CD14-positive monocyte (primary cell): ENCODE data around the gene PIP5K1B. TPM values are rescaled to one million over a fixed set of nuclear protein-coding genes. Genes with fewer than 3 reads are reported as not detected.

Experiments
- DNase-seq, 3 donors: peaks; one replicate each; pipeline ENCODE4 v3.0.0-alpha.2; 2011 to 2022
- H2AFZ ChIP-seq: 2 replicates; pipeline ENCODE4 v1.6.0; 2012; ENCODE audit warnings: mild to moderate bottlenecking, low read depth, low read length, inconsistent platforms; ENCODE audit not compliant: insufficient read depth, poor library complexity, severe bottlenecking
- H3K27ac ChIP-seq, 2 donors: 1 replicate in 1 of 2; 2 replicates in 1 of 2; pipeline ENCODE4 v1.5.1; 2012 to 2013; ENCODE audit warnings: low read length in 2 of 2, control low read depth in 1 of 2, inconsistent platforms in 1 of 2, low read depth in 1 of 2, mild to moderate bottlenecking in 1 of 2
- H3K27me3 ChIP-seq, 2 donors: one replicate each; pipeline versions ENCODE4 v1.6.0 to v1.6.1; 2011 to 2013; ENCODE audit warnings: low read length in 2 of 2; ENCODE audit not compliant: control insufficient read depth in 2 of 2, insufficient read depth in 2 of 2
- H3K36me3 ChIP-seq, 2 donors: replicated peaks in 1 of 2; 1 replicate in 1 of 2; 2 replicates in 1 of 2; pipeline versions ENCODE4 v1.5.1 to v1.6.1; 2012 to 2013; ENCODE audit warnings: low read length in 2 of 2, control low read depth in 1 of 2, inconsistent platforms in 1 of 2, mild to moderate bottlenecking in 1 of 2; ENCODE audit not compliant: insufficient read depth in 2 of 2, control insufficient read depth in 1 of 2
- H3K4me1 ChIP-seq, 2 donors: 1 replicate in 1 of 2; 2 replicates in 1 of 2; pipeline versions ENCODE4 v1.5.1 to v1.6.1; 2012 to 2013; ENCODE audit warnings: low read length in 2 of 2, control low read depth in 1 of 2, inconsistent platforms in 1 of 2, mild to moderate bottlenecking in 1 of 2, moderate library complexity in 1 of 2; ENCODE audit not compliant: insufficient read depth in 2 of 2, control insufficient read depth in 1 of 2
- H3K4me2 ChIP-seq: replicated peaks from 2 replicates; pipeline ENCODE3; 2012; ENCODE audit warnings: low read length, moderate library complexity, mild to moderate bottlenecking; ENCODE audit not compliant: poor library complexity, severe bottlenecking; ENCODE audit errors: extremely low read depth
- H3K4me3 ChIP-seq, 3 experiments: fragments of 200-600 bp in 1 of 3; sonication (generic) in 1 of 3; replicated peaks in 1 of 3; 1 replicate in 2 of 3; 2 replicates in 1 of 3; pipeline ENCODE4 v1.5.1; 2011 to 2013; ENCODE audit warnings: low read length in 3 of 3, mild to moderate bottlenecking in 3 of 3, control low read depth in 2 of 3, low read depth in 2 of 3, inconsistent platforms in 1 of 3, moderate library complexity in 1 of 3
- H3K79me2 ChIP-seq: 2 replicates; pipeline ENCODE4 v1.6.0; 2012; ENCODE audit warnings: mild to moderate bottlenecking, control low read depth, inconsistent platforms, low read length, moderate library complexity; ENCODE audit not compliant: insufficient read depth
- H3K9ac ChIP-seq: 2 replicates; pipeline ENCODE4 v1.6.0; 2017; ENCODE audit warnings: low read length, mild to moderate bottlenecking; ENCODE audit not compliant: insufficient read depth, poor library complexity, severe bottlenecking
- H3K9me3 ChIP-seq, 2 donors: replicated peaks in 1 of 2; 1 replicate in 1 of 2; 2 replicates in 1 of 2; pipeline versions ENCODE4 v1.5.1 to v1.6.1; 2012 to 2013; ENCODE audit warnings: low read length in 2 of 2, control low read depth in 1 of 2; ENCODE audit not compliant: control insufficient read depth in 1 of 2, insufficient read depth in 1 of 2
- H4K20me1 ChIP-seq: 2 replicates; pipeline ENCODE4 v1.6.0; 2012; ENCODE audit warnings: mild to moderate bottlenecking, low read length, control low read depth, moderate library complexity; ENCODE audit not compliant: insufficient read depth
- H3K27ac Mint-ChIP-seq, 7 donors: one replicate each; pipeline ENCODE4 v1.8.0; 2020; ENCODE audit warnings: mild to moderate bottlenecking in 7 of 7, mixed read lengths in 7 of 7, moderate library complexity in 6 of 7, inconsistent platforms in 2 of 7
- H3K27me3 Mint-ChIP-seq, 3 donors: one replicate each; pipeline ENCODE4 v1.8.0; 2021 to 2022; ENCODE audit warnings: low read depth in 3 of 3, mild to moderate bottlenecking in 3 of 3, mixed read lengths in 3 of 3, moderate library complexity in 3 of 3, inconsistent platforms in 1 of 3
- H3K36me3 Mint-ChIP-seq, 2 donors: one replicate each; pipeline ENCODE4 v1.8.0; 2020; ENCODE audit warnings: mixed read lengths in 2 of 2, inconsistent platforms in 1 of 2, mild to moderate bottlenecking in 1 of 2
- H3K4me1 Mint-ChIP-seq: one replicate; pipeline ENCODE4 v1.8.0; 2020; ENCODE audit warnings: mild to moderate bottlenecking, mixed read lengths
- H3K4me3 Mint-ChIP-seq, 2 donors: one replicate each; pipeline ENCODE4 v1.8.0; 2020; ENCODE audit warnings: mild to moderate bottlenecking in 2 of 2, mixed read lengths in 2 of 2, moderate library complexity in 1 of 2
- H3K9me3 Mint-ChIP-seq, 7 donors: one replicate each; pipeline ENCODE4 v1.8.0; 2020 to 2022; ENCODE audit warnings: mixed read lengths in 7 of 7, mild to moderate bottlenecking in 6 of 7, moderate library complexity in 6 of 7, inconsistent platforms in 2 of 7
- CTCF ChIP-seq: fragments of 200-600 bp; IDR thresholded peaks from one replicate; pipeline ENCODE4 v1.8.0; 2022; ENCODE audit warnings: antibody characterized with exemption, mild to moderate bottlenecking
- WGBS: methylation state at CpG from one replicate; pipeline ENCODE4 v1.1.5; 2013; ENCODE audit warnings: missing lambda C conversion rate; ENCODE audit not compliant: insufficient coverage; 5-methylcytosine and 5-hydroxymethylcytosine counted together
- intact Hi-C, 2 donors: fragments of 100-400 bp; cut with micrococcal nuclease; formaldehyde crosslinking; loops; one replicate each; pipeline versions ENCODE4 v1.15.0 to v1.15.1; 2023
- polyA plus RNA-seq, 3 donors: library from polyadenylated mRNA; depleted of rRNA in 1 of 3; unstranded in 2 of 3; stranded (reverse) in 1 of 3; fragments of 300-500 nt in 2 of 3; fragments of >200 nt in 1 of 3; fragmentation: Illumina TruSeq in 2 of 3; gene quantifications; 1 replicate in 2 of 3; 2 replicates in 1 of 3; pipeline ENCODE4 v1.2.3, GENCODE V29; 2012 to 2021

The PIP5K1B gene
- polyA plus RNA-seq, 3 donors, result 0.18 to 4.1 (median 0.87) TPM

GRCh38 chr9:69003051-69003450, 298.0 kb downstream of the PIP5K1B start:
- Mint-ChIP-seq H3K9me3 (peaks cover 0 to 2% (median 0%) of the 10 kb centered on the region in 7 donors), H3K4me3 (no peak overlapping the region), H3K36me3 (peaks cover 3 to 5% of the 10 kb centered on the region in 2 donors), H3K27me3 (peaks cover 0 to 4% (median 0%) of the 10 kb centered on the region in 3 donors), H3K27ac (no peak overlapping the region), H3K4me1 (peaks cover 15% of the 10 kb centered on the region)
- Histone ChIP-seq H3K4me1 (peaks cover 10 to 15% of the 10 kb centered on the region in 2 donors), H4K20me1 (no peaks in the 10 kb centered on the region), H3K36me3 (peaks cover 0 to 2% of the 10 kb centered on the region in 2 donors), H3K4me3 (no peak overlapping the region), H3K4me2 (no peak overlapping the region), H2AFZ (no peak overlapping the region), H3K27ac (no peak overlapping the region), H3K9ac (no peak overlapping the region), H3K79me2 (no peaks in the 10 kb centered on the region), H3K9me3 (no peaks in the 10 kb centered on the region), H3K27me3 (no peaks in the 10 kb centered on the region)
- intact Hi-C loops, result loop anchor here in 1 of 2 donors (5.0 kb wide), 1 partner anchor 421 kb away; no protein-coding TSS in a partner anchor
- no peak for TF ChIP-seq CTCF
- DNase-seq, result no peak
- 85% methylated on average over 8 of the region's 8 CpGs for WGBS

- Mint-ChIP-seq H3K9me3 (peaks cover 0 to 2% (median 0%) of the 10 kb centered on the region in 7 donors), H3K27ac (no peak overlapping the region)
- intact Hi-C loops, result loop anchor here in 1 of 2 donors (5.0 kb wide), 1 partner anchor 423 kb away; no protein-coding TSS in a partner anchor
These were observed 299.8 kb downstream of the PIP5K1B start for GRCh38 chr9:69004836-69005235.

More at GRCh38 chr9:69004836-69005235, 299.8 kb downstream of the PIP5K1B start:
- no peaks in the 10 kb centered on the region for H3K9me3 ChIP-seq
- no peak overlapping the region for H3K27ac ChIP-seq
- H3K4me3 ChIP-seq, result no peak overlapping the region
- no peak overlapping the region for H2AFZ ChIP-seq
- Mint-ChIP-seq H3K27me3 (peaks cover 0 to 3% (median 0%) of the 10 kb centered on the region in 3 donors), H3K36me3 (peaks cover 3 to 5% of the 10 kb centered on the region in 2 donors), H3K4me1 (no peaks in the 10 kb centered on the region), H3K4me3 (no peak overlapping the region)
- no peaks in the 10 kb centered on the region for H3K27me3 ChIP-seq
- no peaks in the 10 kb centered on the region for H3K4me1 ChIP-seq
- TF ChIP-seq CTCF, result no peak
- no peak overlapping the region for H3K4me2 ChIP-seq
- H3K79me2 ChIP-seq, result no peaks in the 10 kb centered on the region
- no peak overlapping the region for H3K9ac ChIP-seq
- H4K20me1 ChIP-seq, result no peaks in the 10 kb centered on the region
- WGBS, result no CpG with 5 or more reads among the region's 2 CpGs
- peaks cover 0 to 6% of the 10 kb centered on the region in 2 donors for H3K36me3 ChIP-seq
- DNase-seq, result no peak
